Measurements from ENCODE around the gene ATP13A3. TPM values are rescaled to one million over a fixed set of nuclear protein-coding genes. Genes with fewer than 3 reads are reported as not detected.
"Not testable (repeated sequence)": the region's sequence is repeated elsewhere in the genome, so short reads cannot be mapped to it uniquely, and the experiment has no call there.

ATP13A3 gene
- total RNA-seq, 1 donor from 2014 or later = 74.6 TPM

- DNase-seq (ENCODE audit: low read depth, low spot score) = no peak
- TF ChIP-seq, protein P1, sequence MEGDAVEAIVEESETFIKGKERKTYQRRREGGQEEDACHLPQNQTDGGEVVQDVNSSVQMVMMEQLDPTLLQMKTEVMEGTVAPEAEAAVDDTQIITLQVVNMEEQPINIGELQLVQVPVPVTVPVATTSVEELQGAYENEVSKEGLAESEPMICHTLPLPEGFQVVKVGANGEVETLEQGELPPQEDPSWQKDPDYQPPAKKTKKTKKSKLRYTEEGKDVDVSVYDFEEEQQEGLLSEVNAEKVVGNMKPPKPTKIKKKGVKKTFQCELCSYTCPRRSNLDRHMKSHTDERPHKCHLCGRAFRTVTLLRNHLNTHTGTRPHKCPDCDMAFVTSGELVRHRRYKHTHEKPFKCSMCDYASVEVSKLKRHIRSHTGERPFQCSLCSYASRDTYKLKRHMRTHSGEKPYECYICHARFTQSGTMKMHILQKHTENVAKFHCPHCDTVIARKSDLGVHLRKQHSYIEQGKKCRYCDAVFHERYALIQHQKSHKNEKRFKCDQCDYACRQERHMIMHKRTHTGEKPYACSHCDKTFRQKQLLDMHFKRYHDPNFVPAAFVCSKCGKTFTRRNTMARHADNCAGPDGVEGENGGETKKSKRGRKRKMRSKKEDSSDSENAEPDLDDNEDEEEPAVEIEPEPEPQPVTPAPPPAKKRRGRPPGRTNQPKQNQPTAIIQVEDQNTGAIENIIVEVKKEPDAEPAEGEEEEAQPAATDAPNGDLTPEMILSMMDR (conservative IDR thresholded peaks at IDR 0.05) = no peak
- no peak overlapping the region for H3K27ac Mint-ChIP-seq (ENCODE audit: unreplicated experiment)
- H3K4me1 Mint-ChIP-seq = no peaks in the 10 kb centered on the region
- H3K36me3 Mint-ChIP-seq (ENCODE audit: low read depth) = no peaks in the 10 kb centered on the region
- H3K27me3 Mint-ChIP-seq (ENCODE audit: low read depth) = no peaks in the 10 kb centered on the region
- no peaks in the 10 kb centered on the region for H3K9me3 Mint-ChIP-seq
- H3K4me3 Mint-ChIP-seq = no peak overlapping the region
Observed at GRCh38 chr3:194504861-194505260, 18.1 kb upstream of the ATP13A3 start.

GRCh38 chr3:194504146-194504545 is 17.3 kb upstream of the ATP13A3 start:
- Mint-ChIP-seq H3K27me3 (ENCODE audit: low read depth) (no peaks in the 10 kb centered on the region), H3K27ac (ENCODE audit: unreplicated experiment) (no peak overlapping the region), H3K9me3 (no peaks in the 10 kb centered on the region), H3K4me1 (no peaks in the 10 kb centered on the region), H3K4me3 (no peak overlapping the region), H3K36me3 (ENCODE audit: low read depth) (no peaks in the 10 kb centered on the region)
- TF ChIP-seq, protein P1 (conservative IDR thresholded peaks at IDR 0.05) = no peak
- DNase-seq (ENCODE audit: low read depth, low spot score) = no peak

- H3K27me3 Mint-ChIP-seq (ENCODE audit: low read depth) = no peaks in the 10 kb centered on the region
- TF ChIP-seq, protein P1 (conservative IDR thresholded peaks at IDR 0.05) = no peak
- H3K27ac Mint-ChIP-seq (ENCODE audit: unreplicated experiment) = no peak overlapping the region
- no peaks in the 10 kb centered on the region for H3K36me3 Mint-ChIP-seq (ENCODE audit: low read depth)
- H3K9me3 Mint-ChIP-seq = no peaks in the 10 kb centered on the region
- peaks cover 2% of the 10 kb centered on the region for H3K4me1 Mint-ChIP-seq
- no peak for DNase-seq (ENCODE audit: low read depth, low spot score)
- no peak overlapping the region for H3K4me3 Mint-ChIP-seq
Observed at GRCh38 chr3:194503081-194503531, 16.3 kb upstream of the ATP13A3 start.

DNA sequence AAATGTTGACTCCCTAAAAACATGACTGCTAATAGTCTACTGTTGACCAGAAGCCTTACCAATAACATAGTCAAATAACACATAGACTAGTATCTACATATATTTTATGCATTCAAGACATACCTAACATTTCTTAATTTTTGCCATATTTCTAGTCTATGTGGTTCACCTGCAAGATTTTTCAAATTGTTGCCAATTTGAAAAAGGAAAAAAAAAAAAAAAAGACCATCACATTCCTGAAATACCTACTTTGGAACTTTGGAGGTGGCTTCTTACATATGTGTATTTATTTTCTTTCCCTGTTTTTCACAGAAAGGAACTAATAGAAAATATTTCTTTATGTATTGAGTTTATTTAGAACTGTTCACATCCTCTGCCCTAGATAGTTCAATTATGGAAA is 13.4 kb upstream of the ATP13A3 start:
- DNase-seq (ENCODE audit: low read depth, low spot score) = no peak
- Mint-ChIP-seq H3K27ac (ENCODE audit: unreplicated experiment) (no peak overlapping the region), H3K36me3 (ENCODE audit: low read depth) (no peaks in the 10 kb centered on the region), H3K27me3 (ENCODE audit: low read depth) (no peaks in the 10 kb centered on the region), H3K4me3 (no peak overlapping the region), H3K4me1 (peaks cover 7% of the 10 kb centered on the region), H3K9me3 (no peaks in the 10 kb centered on the region)
- TF ChIP-seq, protein P1 (conservative IDR thresholded peaks at IDR 0.05) = no peak

GRCh38 chr3:194499516-194499915 is 12.7 kb upstream of the ATP13A3 start:
- H3K27me3 Mint-ChIP-seq (ENCODE audit: low read depth); H3K4me1 Mint-ChIP-seq; H3K9me3 Mint-ChIP-seq; H3K36me3 Mint-ChIP-seq (ENCODE audit: low read depth); DNase-seq (ENCODE audit: low read depth, low spot score); H3K27ac Mint-ChIP-seq (ENCODE audit: unreplicated experiment); H3K4me3 Mint-ChIP-seq: not testable (repeated sequence)

- Mint-ChIP-seq H3K9me3 (no peaks in the 10 kb centered on the region), H3K4me1 (peaks cover 7% of the 10 kb centered on the region), H3K27ac (ENCODE audit: unreplicated experiment) (peak overlapping the region; percentile 27), H3K4me3 (no peak overlapping the region), H3K36me3 (ENCODE audit: low read depth) (no peaks in the 10 kb centered on the region), H3K27me3 (ENCODE audit: low read depth) (no peaks in the 10 kb centered on the region)
- no peak for DNase-seq (ENCODE audit: low read depth, low spot score)
- TF ChIP-seq, protein P1 (conservative IDR thresholded peaks at IDR 0.05) = no peak
Observed at GRCh38 chr3:194497799-194498575, 11.2 kb upstream of the ATP13A3 start.
